DOHH2 (cell line): ENCODE measurements around the gene FLNB.

ENCODE experiments used
- H3F3A ChIP-seq: fragments of 200-600 bp; sonication (generic), shearing (Covaris generic); 2 replicates; pipeline ENCODE4 v1.6.0; 2016; ENCODE audit warnings: antibody characterized with exemption, mild to moderate bottlenecking; ENCODE audit not compliant: control insufficient read depth, insufficient read depth
- H3K27ac ChIP-seq: fragments of 200-600 bp; sonication (generic); 2 replicates; pipeline ENCODE4 v1.5.1; 2014; ENCODE audit warnings: low read depth, mild to moderate bottlenecking, low read length, moderate library complexity
- H3K27me3 ChIP-seq: fragments of 200-600 bp; sonication (generic); 2 replicates; pipeline ENCODE4 v1.6.1; 2014; ENCODE audit warnings: mild to moderate bottlenecking, low read length, mixed read lengths; ENCODE audit not compliant: control insufficient read depth
- H3K36me3 ChIP-seq: fragments of 200-600 bp; sonication (generic); 2 replicates; pipeline ENCODE4 v1.6.1; 2014; ENCODE audit warnings: mild to moderate bottlenecking, low read length, moderate library complexity, mixed read lengths; ENCODE audit not compliant: control insufficient read depth
- H3K4me1 ChIP-seq: fragments of 200-600 bp; sonication (generic); 2 replicates; pipeline ENCODE4 v1.6.1; 2014; ENCODE audit warnings: mild to moderate bottlenecking, low read length, mixed read lengths; ENCODE audit not compliant: control insufficient read depth
- H3K4me2 ChIP-seq: fragments of 200-600 bp; sonication (generic); 2 replicates; pipeline ENCODE4 v1.6.0; 2014; ENCODE audit warnings: mild to moderate bottlenecking, low read length, moderate library complexity
- H3K4me3 ChIP-seq: fragments of 200-600 bp; sonication (generic); 2 replicates; pipeline ENCODE4 v1.5.1; 2014; ENCODE audit warnings: mild to moderate bottlenecking, low read length, mixed read lengths
- H3K79me2 ChIP-seq: fragments of 200-600 bp; sonication (generic); 2 replicates; pipeline ENCODE4 v1.6.1; 2014; ENCODE audit warnings: mild to moderate bottlenecking, low read length, mixed read lengths; ENCODE audit not compliant: control insufficient read depth
- H3K9me2 ChIP-seq: fragments of 200-600 bp; sonication (generic); replicated peaks from 2 replicates; pipeline ENCODE4 v1.6.1; 2014; ENCODE audit warnings: mild to moderate bottlenecking, low read length, mixed read lengths; ENCODE audit not compliant: control insufficient read depth
- H3K9me3 ChIP-seq: fragments of 200-600 bp; sonication (generic); 2 replicates; pipeline ENCODE4 v1.6.1; 2014; ENCODE audit warnings: antibody characterized with exemption, low read length, mixed read lengths; ENCODE audit not compliant: control insufficient read depth, insufficient read depth
- H4K20me1 ChIP-seq: fragments of 200-600 bp; sonication (generic); 2 replicates; pipeline ENCODE4 v1.6.0; 2014; ENCODE audit warnings: low read depth, mild to moderate bottlenecking, antibody characterized with exemption, low read length, moderate library complexity; ENCODE audit not compliant: control insufficient read depth, insufficient read depth
- EZH2phosphoT487 ChIP-seq: fragments of 200-600 bp; sonication (generic); IDR thresholded peaks from 2 replicates; pipeline ENCODE4 v1.6.1; 2017; ENCODE audit warnings: borderline replicate concordance, mild to moderate bottlenecking, antibody characterized with exemption, low read length, moderate library complexity, mixed read lengths
- TF ChIP-seq, protein P1 (sequence below): fragments of 200-600 bp; sonication (generic); IDR thresholded peaks from one replicate; pipeline ENCODE4 v1.5.1; 2014; ENCODE audit warnings: antibody characterized with exemption, mild to moderate bottlenecking, low read depth, low read length; ENCODE audit not compliant: poor library complexity, severe bottlenecking

The FLNB gene

DNA sequence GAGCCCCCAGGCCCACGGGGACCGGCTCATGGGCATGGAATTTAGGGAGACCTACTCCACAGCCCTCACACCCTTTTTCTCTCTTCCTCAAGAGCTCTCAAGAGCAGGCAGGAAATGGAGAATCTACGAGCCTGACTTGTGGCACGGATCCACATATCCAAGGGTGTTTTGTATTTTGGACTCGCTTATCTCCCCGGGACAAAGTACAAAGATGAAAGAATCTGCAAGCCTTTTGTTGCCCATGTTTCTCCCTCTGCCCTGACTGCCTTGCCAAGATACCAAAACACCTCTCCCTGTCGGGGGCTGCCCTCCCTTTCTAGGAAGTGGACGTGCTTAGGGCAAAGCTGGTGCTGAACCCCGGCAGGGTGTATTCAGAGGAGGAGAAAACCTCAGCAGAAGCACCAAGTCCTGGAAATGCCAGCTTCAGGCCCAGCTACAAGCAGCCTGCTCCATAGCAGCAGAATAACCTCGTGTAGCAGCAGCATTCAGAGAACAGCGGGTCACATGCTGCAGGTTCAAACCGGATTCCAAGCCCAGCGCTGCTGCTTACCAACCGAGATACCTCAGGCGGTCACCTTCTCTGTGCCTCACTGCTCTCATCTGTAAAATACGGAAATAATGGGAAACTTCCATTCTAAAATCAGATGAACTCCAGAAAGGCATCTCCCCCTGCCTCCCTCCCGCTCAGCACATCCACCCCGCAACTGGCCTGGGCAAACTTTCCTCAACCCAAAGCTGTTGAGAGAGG, 167.4 kb downstream of the FLNB start:
- Histone ChIP-seq H3K27ac (no peak overlapping the region), H3K79me2 (no peaks in the 10 kb centered on the region), H3F3A (no peaks in the 10 kb centered on the region), H3K4me3 (no peak overlapping the region), H3K9me3 (no peaks in the 10 kb centered on the region), H4K20me1 (no peaks in the 10 kb centered on the region), H3K27me3 (peaks cover 2% of the 10 kb centered on the region; the same call in 1 of the 2 replicates), H3K9me2 (no peaks in the 10 kb centered on the region), H3K4me1 (peaks cover 26% of the 10 kb centered on the region), H3K4me2 (no peak overlapping the region), H3K36me3 (no peaks in the 10 kb centered on the region)
- TF ChIP-seq, protein P1, sequence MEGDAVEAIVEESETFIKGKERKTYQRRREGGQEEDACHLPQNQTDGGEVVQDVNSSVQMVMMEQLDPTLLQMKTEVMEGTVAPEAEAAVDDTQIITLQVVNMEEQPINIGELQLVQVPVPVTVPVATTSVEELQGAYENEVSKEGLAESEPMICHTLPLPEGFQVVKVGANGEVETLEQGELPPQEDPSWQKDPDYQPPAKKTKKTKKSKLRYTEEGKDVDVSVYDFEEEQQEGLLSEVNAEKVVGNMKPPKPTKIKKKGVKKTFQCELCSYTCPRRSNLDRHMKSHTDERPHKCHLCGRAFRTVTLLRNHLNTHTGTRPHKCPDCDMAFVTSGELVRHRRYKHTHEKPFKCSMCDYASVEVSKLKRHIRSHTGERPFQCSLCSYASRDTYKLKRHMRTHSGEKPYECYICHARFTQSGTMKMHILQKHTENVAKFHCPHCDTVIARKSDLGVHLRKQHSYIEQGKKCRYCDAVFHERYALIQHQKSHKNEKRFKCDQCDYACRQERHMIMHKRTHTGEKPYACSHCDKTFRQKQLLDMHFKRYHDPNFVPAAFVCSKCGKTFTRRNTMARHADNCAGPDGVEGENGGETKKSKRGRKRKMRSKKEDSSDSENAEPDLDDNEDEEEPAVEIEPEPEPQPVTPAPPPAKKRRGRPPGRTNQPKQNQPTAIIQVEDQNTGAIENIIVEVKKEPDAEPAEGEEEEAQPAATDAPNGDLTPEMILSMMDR: no peak
- TF ChIP-seq EZH2phosphoT487: no peak

DNA sequence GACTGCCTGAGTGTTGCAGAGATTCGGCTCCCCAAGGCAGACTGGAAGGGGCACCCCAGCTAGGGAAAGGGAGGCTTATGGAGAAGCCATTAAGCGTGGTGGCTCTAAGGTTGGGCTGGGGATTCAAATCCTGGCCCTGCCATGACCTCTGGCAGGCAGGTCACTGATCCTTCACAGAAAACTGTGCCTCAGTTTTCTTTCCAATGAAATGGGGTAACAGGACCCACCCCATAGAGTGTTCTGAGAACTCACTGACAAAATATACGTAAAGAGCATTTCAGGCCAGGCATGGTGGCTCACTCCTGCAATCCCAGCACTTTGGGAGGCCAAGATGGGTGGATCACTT, 167.9 kb downstream of the FLNB start:
- Histone ChIP-seq H3K79me2 (no peaks in the 10 kb centered on the region), H3K9me3 (no peaks in the 10 kb centered on the region), H3K9me2 (no peaks in the 10 kb centered on the region), H3K27me3 (peaks cover 2% of the 10 kb centered on the region; the same call in 1 of the 2 replicates), H3K4me3 (no peak overlapping the region), H3K27ac (no peak overlapping the region), H3K4me1 (peaks cover 26% of the 10 kb centered on the region), H4K20me1 (no peaks in the 10 kb centered on the region), H3K36me3 (no peaks in the 10 kb centered on the region), H3K4me2 (no peak overlapping the region), H3F3A (no peaks in the 10 kb centered on the region)
- TF ChIP-seq EZH2phosphoT487: no peak
- TF ChIP-seq, protein P1: no peak

DNA sequence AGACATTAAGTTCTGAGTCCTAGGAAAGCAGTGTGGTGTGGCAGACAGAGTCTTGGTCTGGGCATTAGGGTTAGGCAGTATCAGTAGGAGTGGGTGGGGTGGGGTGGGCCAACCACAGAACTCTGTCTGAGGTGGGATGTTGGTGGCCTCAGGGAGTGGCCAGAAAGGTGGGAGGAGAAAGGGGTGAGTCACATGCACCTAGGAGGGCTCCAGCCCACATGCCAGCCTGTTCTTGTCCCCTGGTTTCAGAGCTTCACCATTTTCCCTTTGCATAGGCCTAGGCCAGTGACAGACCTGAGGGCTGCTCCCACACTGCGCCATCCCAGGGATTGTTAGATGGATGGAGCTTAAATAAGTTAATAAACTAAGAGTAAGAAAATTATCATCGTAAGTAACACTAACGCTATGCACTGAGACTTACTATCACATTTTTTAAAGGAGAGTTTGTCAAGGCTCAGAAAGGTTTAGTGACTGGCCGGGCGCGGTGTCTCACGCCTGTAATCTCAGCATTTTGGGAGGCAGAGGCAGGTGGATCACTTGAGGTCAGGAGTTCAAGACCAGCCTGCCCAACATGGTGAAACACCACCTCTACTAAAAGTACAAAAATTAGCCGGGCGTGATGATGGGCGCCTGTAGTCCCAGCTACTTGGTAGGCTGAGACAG, 168.7 kb downstream of the FLNB start:
- Histone ChIP-seq H3K9me2 (no peaks in the 10 kb centered on the region), H3K4me1 (peaks cover 33% of the 10 kb centered on the region), H3K4me3 (no peak overlapping the region), H3K36me3 (no peaks in the 10 kb centered on the region), H3K27ac (no peak overlapping the region), H3K4me2 (peak overlapping the region; percentile 76), H3F3A (no peaks in the 10 kb centered on the region), H3K79me2 (no peaks in the 10 kb centered on the region), H3K9me3 (no peaks in the 10 kb centered on the region), H4K20me1 (no peaks in the 10 kb centered on the region), H3K27me3 (peaks cover 2% of the 10 kb centered on the region; the same call in 1 of the 2 replicates)
- TF ChIP-seq, protein P1: no peak
- no peak for TF ChIP-seq EZH2phosphoT487
